ENCODE data around the gene CADM2.

GRCh38 chr3:85783291-85783690, 824.5 kb downstream of the CADM2 start:
- TF ChIP-seq POLR2A (IDR thresholded peaks at IDR 0.05; ENCODE audit: low read depth, low read length): no peak
- TF ChIP-seq POLR2AphosphoS5 (IDR thresholded peaks at IDR 0.05; ENCODE audit: insufficient read depth, low read depth, low read length): no peak
- no peak for TF ChIP-seq MYC (IDR thresholded peaks at IDR 0.05; ENCODE audit: low read depth, low read length)
- TF ChIP-seq, protein P1, sequence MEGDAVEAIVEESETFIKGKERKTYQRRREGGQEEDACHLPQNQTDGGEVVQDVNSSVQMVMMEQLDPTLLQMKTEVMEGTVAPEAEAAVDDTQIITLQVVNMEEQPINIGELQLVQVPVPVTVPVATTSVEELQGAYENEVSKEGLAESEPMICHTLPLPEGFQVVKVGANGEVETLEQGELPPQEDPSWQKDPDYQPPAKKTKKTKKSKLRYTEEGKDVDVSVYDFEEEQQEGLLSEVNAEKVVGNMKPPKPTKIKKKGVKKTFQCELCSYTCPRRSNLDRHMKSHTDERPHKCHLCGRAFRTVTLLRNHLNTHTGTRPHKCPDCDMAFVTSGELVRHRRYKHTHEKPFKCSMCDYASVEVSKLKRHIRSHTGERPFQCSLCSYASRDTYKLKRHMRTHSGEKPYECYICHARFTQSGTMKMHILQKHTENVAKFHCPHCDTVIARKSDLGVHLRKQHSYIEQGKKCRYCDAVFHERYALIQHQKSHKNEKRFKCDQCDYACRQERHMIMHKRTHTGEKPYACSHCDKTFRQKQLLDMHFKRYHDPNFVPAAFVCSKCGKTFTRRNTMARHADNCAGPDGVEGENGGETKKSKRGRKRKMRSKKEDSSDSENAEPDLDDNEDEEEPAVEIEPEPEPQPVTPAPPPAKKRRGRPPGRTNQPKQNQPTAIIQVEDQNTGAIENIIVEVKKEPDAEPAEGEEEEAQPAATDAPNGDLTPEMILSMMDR (IDR thresholded peaks at IDR 0.05; ENCODE audit: extremely low read depth in 1 of 2, insufficient read depth in 1 of 2, low read depth in 1 of 2, low read length in 2 of 2): no peak
- TF ChIP-seq EZH2 (IDR thresholded peaks at IDR 0.05; ENCODE audit: borderline replicate concordance, low read depth, low read length, severe bottlenecking): no peak
